GM12801 (cell line): Measurements from ENCODE around the gene EXOC6.

ENCODE experiments used
- CTCF ChIP-seq: IDR thresholded peaks from one replicate; pipeline ENCODE4 v1.5.1; 2011; ENCODE audit warnings: control low read depth; ENCODE audit not compliant: insufficient read length; ENCODE audit errors: extremely low read depth

The EXOC6 gene

GRCh38 chr10:92848037-92848440 lies 281 bp upstream of the EXOC6 start:
- no peak for TF ChIP-seq CTCF

GRCh38 chr10:92849234-92849525 lies 860 bp downstream of the EXOC6 start:
- TF ChIP-seq CTCF = no peak

- TF ChIP-seq CTCF = no peak
Measured at GRCh38 chr10:92849576-92850090, 1.3 kb downstream of the EXOC6 start.

- no peak for TF ChIP-seq CTCF
Measured at GRCh38 chr10:92850185-92850584, 1.9 kb downstream of the EXOC6 start.

- TF ChIP-seq CTCF = no peak
Measured at GRCh38 chr10:92851003-92851402, 2.7 kb downstream of the EXOC6 start.

GRCh38 chr10:92855560-92855959 lies 7.2 kb downstream of the EXOC6 start:
- no peak for TF ChIP-seq CTCF

- TF ChIP-seq CTCF = no peak
Measured at GRCh38 chr10:92857904-92858514, 9.7 kb downstream of the EXOC6 start.
